Stimulated activated CD4-positive, alpha-beta T cell treated with anti-CD3 and anti-CD28 coated beads, Interleukin-4, amount 100 ng/mL, for 1 hour (primary cell): Measurements from ENCODE around the gene LRRC71.

ENCODE experiments used
- DNase-seq: peaks from one replicate; pipeline ENCODE4 v3.0.0-alpha.2; 2020

Gene LRRC71

GRCh38 chr1:156929596-156930238 lies 9.3 kb downstream of the LRRC71 start:
- no peak for DNase-seq

- no peak for DNase-seq
Measured at GRCh38 chr1:156930483-156930882, 10.1 kb downstream of the LRRC71 start.

- no peak for DNase-seq
Measured at GRCh38 chr1:156931211-156931952, 10.9 kb downstream of the LRRC71 start.

- DNase-seq: no peak
Measured at GRCh38 chr1:156931974-156932710, 11.7 kb downstream of the LRRC71 start.

- DNase-seq: no peak
Measured at GRCh38 chr1:156933136-156933535, 12.7 kb downstream of the LRRC71 start.

- DNase-seq: no peak
Measured at GRCh38 chr1:156935505-156936128, 15.2 kb downstream of the LRRC71 start.

GRCh38 chr1:156936191-156936590 lies 15.8 kb downstream of the LRRC71 start:
- DNase-seq: no peak

GRCh38 chr1:156936721-156937220 lies 16.3 kb downstream of the LRRC71 start:
- DNase-seq: no peak

- DNase-seq: no peak
Measured at GRCh38 chr1:156937883-156938282, 17.5 kb downstream of the LRRC71 start.

- DNase-seq: no peak
Measured at GRCh38 chr1:156938813-156939212, 18.4 kb downstream of the LRRC71 start.

- DNase-seq: no peak
Measured at GRCh38 chr1:156939786-156940334, 19.4 kb downstream of the LRRC71 start.

- no peak for DNase-seq
Measured at GRCh38 chr1:156941675-156942074, 21.2 kb downstream of the LRRC71 start.

- no peak for DNase-seq
Measured at GRCh38 chr1:156942176-156942575, 21.7 kb downstream of the LRRC71 start.

GRCh38 chr1:156942576-156942975 lies 22.1 kb downstream of the LRRC71 start:
- no peak for DNase-seq

- no peak for DNase-seq
Measured at GRCh38 chr1:156943756-156944155, 23.3 kb downstream of the LRRC71 start.

GRCh38 chr1:156944268-156944667 lies 23.8 kb downstream of the LRRC71 start:
- no peak for DNase-seq

- DNase-seq: no peak
Measured at GRCh38 chr1:156944848-156945247, 24.4 kb downstream of the LRRC71 start.

GRCh38 chr1:156945881-156946661 lies 25.6 kb downstream of the LRRC71 start:
- no peak for DNase-seq

- no peak for DNase-seq
Measured at GRCh38 chr1:156947127-156947526, 26.7 kb downstream of the LRRC71 start.

- DNase-seq: no peak
Measured at GRCh38 chr1:156947818-156948525, 27.5 kb downstream of the LRRC71 start.

GRCh38 chr1:156948708-156949107 lies 28.3 kb downstream of the LRRC71 start:
- no peak for DNase-seq
